OCI-LY1 (cell line): ENCODE measurements around the gene OSBPL5.

Source experiments
- CTCF ChIP-seq: fragments of 200-600 bp; sonication (generic), shearing (Covaris generic); IDR thresholded peaks from 2 replicates; pipeline ENCODE4 v1.5.1; 2017; ENCODE audit warnings: mild to moderate bottlenecking, antibody characterized with exemption, low read length, moderate library complexity, mixed read lengths
- EZH2 ChIP-seq: fragments of 200-600 bp; sonication (generic), shearing (Covaris generic); IDR thresholded peaks from 2 replicates; pipeline ENCODE4 v1.8.0; 2017; ENCODE audit warnings: borderline replicate concordance, mixed run types, mild to moderate bottlenecking, antibody characterized with exemption, low read length, moderate library complexity, mixed read lengths

- TF ChIP-seq EZH2 (no peak), CTCF (no peak)
Measured at GRCh38 chr11:3155216-3155615, 9.9 kb downstream of the OSBPL5 start.
